PFSK-1 (cell line): ENCODE data around the gene PIF1.
A peak's percentile ranks its signal among the peaks of the same experiment; 100 is the strongest.

Source experiments
- FOXP2 ChIP-seq: optimal IDR thresholded peaks from 2 replicates; pipeline ENCODE3; 2011; ENCODE audit warnings: borderline replicate concordance, control low read depth, inconsistent platforms; ENCODE audit not compliant: insufficient read depth; ENCODE audit errors: extremely low read length, extremely low read depth
- POLR2AphosphoS5 ChIP-seq: IDR thresholded peaks from 2 replicates; pipeline ENCODE4 v1.6.1; 2012; ENCODE audit warnings: low read depth, mild to moderate bottlenecking, control low read depth, low read length, moderate library complexity
- SIN3A ChIP-seq: IDR thresholded peaks from 2 replicates; pipeline ENCODE4 v1.6.1; 2012; ENCODE audit warnings: mild to moderate bottlenecking, low read length, moderate library complexity, borderline replicate concordance; ENCODE audit not compliant: insufficient read depth
- TAF1 ChIP-seq: IDR thresholded peaks from 2 replicates; pipeline ENCODE4 v1.6.1; 2012; ENCODE audit warnings: low read length, control low read depth, borderline replicate concordance; ENCODE audit not compliant: insufficient read depth
- TF ChIP-seq, protein P1 (sequence below), 2 experiments: IDR thresholded peaks; 2 replicates each; pipeline versions ENCODE4 v1.6.1 to v1.8.0; 2011 to 2012; ENCODE audit warnings: low read depth in 2 of 2, low read length in 2 of 2, control low read depth in 1 of 2, inconsistent platforms in 1 of 2, mild to moderate bottlenecking in 1 of 2, moderate library complexity in 1 of 2; ENCODE audit not compliant: insufficient read depth in 1 of 2

PIF1 gene

DNA sequence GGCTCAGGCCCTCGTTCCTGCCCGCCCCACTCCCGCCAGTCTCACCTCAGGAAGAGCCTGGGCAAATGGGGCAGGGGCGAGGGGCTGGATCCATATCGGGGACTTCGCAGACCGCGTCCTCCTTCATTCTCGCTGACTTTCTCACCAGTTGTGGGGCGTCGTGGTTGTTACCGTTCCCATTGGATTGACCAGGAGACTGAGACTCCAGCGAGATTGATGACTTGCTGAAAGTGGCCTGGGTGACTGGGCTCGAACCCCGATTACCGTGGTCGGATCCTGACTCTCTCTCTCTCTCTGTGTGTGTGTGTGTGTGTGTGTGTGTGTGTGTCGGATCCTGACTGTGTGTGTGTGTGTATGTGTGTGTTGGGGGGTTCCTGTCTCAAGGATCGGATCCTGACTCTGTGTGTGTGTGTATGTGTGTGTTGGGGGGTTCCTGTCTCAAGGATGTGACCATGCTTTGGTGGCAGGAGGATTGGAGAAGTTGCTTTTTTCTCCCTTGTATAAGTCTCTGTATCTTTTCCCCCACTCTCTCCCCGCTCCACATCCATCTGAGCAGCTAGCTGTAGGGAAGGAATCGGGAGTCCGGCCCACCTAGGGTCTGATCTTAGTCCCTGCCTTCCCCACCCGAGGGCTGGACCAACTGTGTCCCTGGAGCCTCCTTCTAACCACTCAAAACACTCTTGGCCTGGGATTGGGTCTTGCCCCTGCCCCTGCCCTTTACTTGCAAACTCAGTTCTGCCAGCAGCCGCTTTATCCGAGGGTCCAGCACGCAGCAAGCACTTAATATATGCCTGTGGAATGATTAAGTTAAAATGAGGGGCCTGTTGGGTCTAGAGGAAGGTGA, 16.9 kb upstream of the PIF1 start:
- TF ChIP-seq, protein P1, sequence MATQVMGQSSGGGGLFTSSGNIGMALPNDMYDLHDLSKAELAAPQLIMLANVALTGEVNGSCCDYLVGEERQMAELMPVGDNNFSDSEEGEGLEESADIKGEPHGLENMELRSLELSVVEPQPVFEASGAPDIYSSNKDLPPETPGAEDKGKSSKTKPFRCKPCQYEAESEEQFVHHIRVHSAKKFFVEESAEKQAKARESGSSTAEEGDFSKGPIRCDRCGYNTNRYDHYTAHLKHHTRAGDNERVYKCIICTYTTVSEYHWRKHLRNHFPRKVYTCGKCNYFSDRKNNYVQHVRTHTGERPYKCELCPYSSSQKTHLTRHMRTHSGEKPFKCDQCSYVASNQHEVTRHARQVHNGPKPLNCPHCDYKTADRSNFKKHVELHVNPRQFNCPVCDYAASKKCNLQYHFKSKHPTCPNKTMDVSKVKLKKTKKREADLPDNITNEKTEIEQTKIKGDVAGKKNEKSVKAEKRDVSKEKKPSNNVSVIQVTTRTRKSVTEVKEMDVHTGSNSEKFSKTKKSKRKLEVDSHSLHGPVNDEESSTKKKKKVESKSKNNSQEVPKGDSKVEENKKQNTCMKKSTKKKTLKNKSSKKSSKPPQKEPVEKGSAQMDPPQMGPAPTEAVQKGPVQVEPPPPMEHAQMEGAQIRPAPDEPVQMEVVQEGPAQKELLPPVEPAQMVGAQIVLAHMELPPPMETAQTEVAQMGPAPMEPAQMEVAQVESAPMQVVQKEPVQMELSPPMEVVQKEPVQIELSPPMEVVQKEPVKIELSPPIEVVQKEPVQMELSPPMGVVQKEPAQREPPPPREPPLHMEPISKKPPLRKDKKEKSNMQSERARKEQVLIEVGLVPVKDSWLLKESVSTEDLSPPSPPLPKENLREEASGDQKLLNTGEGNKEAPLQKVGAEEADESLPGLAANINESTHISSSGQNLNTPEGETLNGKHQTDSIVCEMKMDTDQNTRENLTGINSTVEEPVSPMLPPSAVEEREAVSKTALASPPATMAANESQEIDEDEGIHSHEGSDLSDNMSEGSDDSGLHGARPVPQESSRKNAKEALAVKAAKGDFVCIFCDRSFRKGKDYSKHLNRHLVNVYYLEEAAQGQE (IDR thresholded peaks at IDR 0.05; ENCODE audit: insufficient read depth in 1 of 2, low read depth in 2 of 2, low read length in 2 of 2), result no peak
- TF ChIP-seq FOXP2 (no peak), POLR2AphosphoS5 (no peak), SIN3A (no peak), TAF1 (no peak)

DNA sequence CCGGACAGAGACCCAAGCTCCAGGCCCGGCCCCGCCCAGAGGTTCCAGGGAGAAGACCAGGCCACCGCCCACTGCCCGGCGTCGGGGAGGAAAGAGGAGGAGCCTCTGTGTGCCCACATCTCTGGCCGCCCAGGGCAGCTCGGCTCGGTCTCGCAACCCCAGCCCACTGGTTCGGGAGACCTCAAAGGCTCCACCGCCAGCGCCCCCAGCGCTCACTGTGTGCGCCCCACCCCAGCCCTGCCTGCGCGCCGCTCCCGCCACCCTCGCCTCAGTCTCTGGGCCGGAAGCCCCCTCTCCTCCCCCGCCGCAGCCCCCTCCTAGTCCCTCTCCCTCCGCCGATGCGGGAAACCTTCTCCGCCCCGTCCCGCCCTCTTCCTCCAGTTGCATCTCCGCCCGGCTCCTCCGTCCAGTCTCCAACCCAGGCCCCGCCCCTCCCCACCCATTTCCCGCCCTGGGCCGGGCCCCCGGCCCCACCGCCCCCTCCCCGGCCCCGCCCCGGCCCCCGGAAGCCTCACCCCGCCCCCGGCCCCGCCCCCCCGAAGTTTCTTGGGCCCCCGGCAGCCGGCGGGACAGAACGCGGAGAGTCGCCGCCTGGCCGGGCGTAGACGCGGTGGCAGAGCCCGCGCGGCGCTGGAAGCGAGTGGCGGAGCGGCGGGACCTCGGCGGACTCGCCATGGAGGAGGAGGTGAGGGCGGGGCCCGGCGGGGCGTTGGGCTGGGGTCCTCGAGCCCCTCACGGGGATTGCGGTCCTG, 16.1 kb upstream of the PIF1 start, which contains the start of gene PLEKHO2:
PLEKHO2 (plus strand) TSS at position 572 of the 752 bp plus-strand sequence; CDS start at position 674, 102 bp downstream.
- TF ChIP-seq SIN3A (no peak), POLR2AphosphoS5 (peak; percentile 82), FOXP2 (peak; percentile 61), TAF1 (0 out of 2 replicates have a peak, but pooled peaks have one; percentile 57)
- TF ChIP-seq, protein P1 (IDR thresholded peaks at IDR 0.05; ENCODE audit: insufficient read depth in 1 of 2, low read depth in 2 of 2, low read length in 2 of 2), result peak in 1 of 2 experiments; percentile 35; a peak in 1 of 4 replicates

DNA sequence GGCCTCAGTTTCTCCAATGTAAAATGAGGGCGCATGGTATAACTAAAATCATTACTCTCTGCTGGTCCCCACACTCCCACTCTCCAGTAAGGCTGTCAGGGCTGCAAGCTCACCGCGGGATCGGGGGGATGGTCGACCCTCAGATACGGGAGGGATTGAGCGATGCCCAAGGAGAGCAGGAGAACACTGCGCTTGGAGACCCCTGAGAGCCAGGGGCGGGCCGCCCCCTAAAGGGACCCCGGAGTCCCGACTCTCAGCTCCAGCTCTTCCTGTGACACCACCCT, 15.6 kb upstream of the PIF1 start:
- TF ChIP-seq, protein P1 (IDR thresholded peaks at IDR 0.05; ENCODE audit: insufficient read depth in 1 of 2, low read depth in 2 of 2, low read length in 2 of 2), result no peak
- TF ChIP-seq TAF1, result no peak
- TF ChIP-seq POLR2AphosphoS5, result no peak
- no peak for TF ChIP-seq FOXP2
- no peak for TF ChIP-seq SIN3A

DNA sequence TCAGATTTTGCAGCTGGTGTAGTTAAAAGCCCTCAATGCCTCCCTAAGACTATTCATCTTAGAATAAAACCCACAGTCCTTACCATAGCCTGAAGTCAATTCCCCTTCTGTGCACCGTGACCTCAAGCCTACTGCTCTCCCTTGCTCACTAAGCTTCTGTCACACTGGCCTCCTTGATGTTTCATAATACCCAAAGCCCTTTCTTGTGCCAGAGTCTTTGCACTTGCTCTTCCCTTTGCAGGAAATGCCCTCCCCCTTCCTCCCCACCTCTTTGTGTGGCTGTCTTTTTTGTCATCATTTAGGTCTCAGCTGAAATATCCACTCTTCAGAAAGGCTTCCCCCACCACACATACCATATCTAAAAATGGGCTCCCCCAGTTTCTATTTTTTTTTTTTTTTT, 12.1 kb upstream of the PIF1 start:
- TF ChIP-seq, protein P1 (IDR thresholded peaks at IDR 0.05; ENCODE audit: insufficient read depth in 1 of 2, low read depth in 2 of 2, low read length in 2 of 2), result no peak
- no peak for TF ChIP-seq FOXP2
- no peak for TF ChIP-seq SIN3A
- TF ChIP-seq POLR2AphosphoS5, result no peak
- TF ChIP-seq TAF1, result no peak
